CD4-positive, CD25-positive, alpha-beta regulatory T cell (primary cell): Measurements from ENCODE around the gene SCLY. TPM values are rescaled to one million over a fixed set of nuclear protein-coding genes. Genes with fewer than 3 reads are reported as not detected.

Experiments used
- ATAC-seq, 2 donors: fragments of 150-1000 bp; cut with Tn5 transposase; one replicate each; pipeline ENCODE4 v1.10.0; 2021; ENCODE audit warnings: low read depth in 2 of 2, moderate number of reproducible peaks in 2 of 2, moderate library complexity in 1 of 2
- DNase-seq, 3 donors: peaks; one replicate each; pipeline versions ENCODE4 v3.0.0 to v3.0.0-alpha.2; 2012 to 2022; ENCODE audit warnings: mixed read lengths in 1 of 3
- H3K27ac ChIP-seq: one replicate; pipeline ENCODE4 v1.7.0; 2013; ENCODE audit warnings: mild to moderate bottlenecking, low read length; ENCODE audit not compliant: insufficient read depth, poor library complexity, severe bottlenecking
- H3K27me3 ChIP-seq: one replicate; pipeline ENCODE4 v1.7.0; 2013; ENCODE audit warnings: low read length; ENCODE audit not compliant: control insufficient read depth, insufficient read depth
- H3K36me3 ChIP-seq: one replicate; pipeline ENCODE4 v1.7.0; 2013; ENCODE audit warnings: mild to moderate bottlenecking, low read length, moderate library complexity; ENCODE audit not compliant: control insufficient read depth, insufficient read depth
- H3K4me1 ChIP-seq: 2 replicates; pipeline ENCODE4 v1.7.0; 2013; ENCODE audit warnings: mild to moderate bottlenecking, low read length; ENCODE audit not compliant: insufficient read depth, control insufficient read depth, poor library complexity, severe bottlenecking
- H3K4me3 ChIP-seq: one replicate; pipeline ENCODE4 v1.7.0; 2013; ENCODE audit warnings: low read depth, mild to moderate bottlenecking, low read length, moderate library complexity
- H3K9me3 ChIP-seq, 2 experiments: 1 replicate in 1 of 2; 2 replicates in 1 of 2; pipeline ENCODE4 v1.7.0; 2013; ENCODE audit warnings: low read length in 2 of 2, mild to moderate bottlenecking in 1 of 2, moderate library complexity in 1 of 2; ENCODE audit not compliant: control insufficient read depth in 2 of 2
- H3K27ac Mint-ChIP-seq, 3 donors: one replicate each; pipeline ENCODE4 v1.8.0; 2020 to 2022; ENCODE audit warnings: mild to moderate bottlenecking in 3 of 3, mixed read lengths in 3 of 3, moderate library complexity in 2 of 3
- H3K27me3 Mint-ChIP-seq: one replicate; pipeline ENCODE4 v1.8.0; 2022; ENCODE audit warnings: mild to moderate bottlenecking, mixed read lengths
- H3K36me3 Mint-ChIP-seq: one replicate; pipeline ENCODE4 v1.8.0; 2020; ENCODE audit warnings: mixed read lengths
- H3K4me1 Mint-ChIP-seq, 4 donors: one replicate each; pipeline ENCODE4 v1.8.0; 2020 to 2022; ENCODE audit warnings: mixed read lengths in 4 of 4, mild to moderate bottlenecking in 1 of 4
- H3K4me3 Mint-ChIP-seq, 4 donors: one replicate each; pipeline ENCODE4 v1.8.0; 2020 to 2022; ENCODE audit warnings: mild to moderate bottlenecking in 4 of 4, mixed read lengths in 4 of 4, moderate library complexity in 3 of 4
- H3K9me3 Mint-ChIP-seq, 7 donors: one replicate each; pipeline ENCODE4 v1.8.0; 2020 to 2022; ENCODE audit warnings: mixed read lengths in 7 of 7, mild to moderate bottlenecking in 3 of 7, moderate library complexity in 2 of 7
- polyA plus RNA-seq, 4 donors: library from polyadenylated mRNA; unstranded; fragments of 300-500 nt; fragmentation: Illumina TruSeq; gene quantifications; one replicate each; pipeline ENCODE4 v1.2.3, GENCODE V29; 2021
- total RNA-seq: library from RNA; stranded (reverse); gene quantifications from one replicate; pipeline ENCODE4 v1.2.3, GENCODE V29; 2022

Gene SCLY
- total and polyA plus RNA-seq, 5 donors from 2014 or later, result 10.3 to 17.8 (median 15.6) TPM

- no peak overlapping the region for H3K27ac Mint-ChIP-seq
- no peaks in the 10 kb centered on the region for H3K4me1 ChIP-seq
- H3K9me3 ChIP-seq, result no peaks in the 10 kb centered on the region
- H3K4me3 Mint-ChIP-seq, result no peak overlapping the region
- ATAC-seq, result no peak
- H3K4me1 Mint-ChIP-seq, result no peaks in the 10 kb centered on the region
- H3K27ac ChIP-seq, result no peak overlapping the region
- H3K4me3 ChIP-seq, result no peak overlapping the region
- H3K9me3 Mint-ChIP-seq, result no peaks in the 10 kb centered on the region
- no peaks in the 10 kb centered on the region for H3K36me3 Mint-ChIP-seq
- DNase-seq, result no peak
- no peaks in the 10 kb centered on the region for H3K27me3 ChIP-seq
- no peaks in the 10 kb centered on the region for H3K27me3 Mint-ChIP-seq
- no peaks in the 10 kb centered on the region for H3K36me3 ChIP-seq
Measured at GRCh38 chr2:238129166-238130010, 68.6 kb downstream of the SCLY start.

GRCh38 chr2:238130111-238130695 lies 69.4 kb downstream of the SCLY start:
- no peaks in the 10 kb centered on the region for H3K4me1 ChIP-seq
- H3K4me3 Mint-ChIP-seq, result no peak overlapping the region
- no peak overlapping the region for H3K4me3 ChIP-seq
- no peak overlapping the region for H3K27ac Mint-ChIP-seq
- no peak for DNase-seq
- no peaks in the 10 kb centered on the region for H3K9me3 ChIP-seq
- H3K4me1 Mint-ChIP-seq, result no peaks in the 10 kb centered on the region
- H3K36me3 ChIP-seq, result no peaks in the 10 kb centered on the region
- no peaks in the 10 kb centered on the region for H3K9me3 Mint-ChIP-seq
- ATAC-seq, result no peak
- H3K36me3 Mint-ChIP-seq, result no peaks in the 10 kb centered on the region
- no peak overlapping the region for H3K27ac ChIP-seq
- no peaks in the 10 kb centered on the region for H3K27me3 ChIP-seq
- no peaks in the 10 kb centered on the region for H3K27me3 Mint-ChIP-seq

- H3K27ac Mint-ChIP-seq, result no peak overlapping the region
- H3K9me3 Mint-ChIP-seq, result no peaks in the 10 kb centered on the region
- H3K27me3 Mint-ChIP-seq, result no peaks in the 10 kb centered on the region
- no peak for DNase-seq
- no peak overlapping the region for H3K27ac ChIP-seq
- no peaks in the 10 kb centered on the region for H3K4me1 Mint-ChIP-seq
- no peaks in the 10 kb centered on the region for H3K36me3 Mint-ChIP-seq
- H3K9me3 ChIP-seq, result no peaks in the 10 kb centered on the region
- no peaks in the 10 kb centered on the region for H3K27me3 ChIP-seq
- no peak overlapping the region for H3K4me3 Mint-ChIP-seq
- no peaks in the 10 kb centered on the region for H3K36me3 ChIP-seq
- no peak overlapping the region for H3K4me3 ChIP-seq
- H3K4me1 ChIP-seq, result no peaks in the 10 kb centered on the region
- ATAC-seq, result no peak
Measured at GRCh38 chr2:238130696-238131628, 70.2 kb downstream of the SCLY start.

GRCh38 chr2:238131761-238132462 lies 71.1 kb downstream of the SCLY start:
- Histone ChIP-seq H3K4me3 (no peak overlapping the region), H3K4me1 (no peaks in the 10 kb centered on the region), H3K9me3 (no peaks in the 10 kb centered on the region), H3K36me3 (no peaks in the 10 kb centered on the region), H3K27me3 (no peaks in the 10 kb centered on the region), H3K27ac (no peak overlapping the region)
- DNase-seq (no peak), ATAC-seq (no peak)
- Mint-ChIP-seq H3K36me3 (no peaks in the 10 kb centered on the region), H3K4me3 (no peak overlapping the region), H3K27me3 (no peaks in the 10 kb centered on the region), H3K4me1 (no peaks in the 10 kb centered on the region), H3K27ac (no peak overlapping the region), H3K9me3 (no peaks in the 10 kb centered on the region)

GRCh38 chr2:238132463-238133450 lies 72.0 kb downstream of the SCLY start:
- no peaks in the 10 kb centered on the region for H3K4me1 Mint-ChIP-seq
- H3K36me3 Mint-ChIP-seq, result no peaks in the 10 kb centered on the region
- Histone ChIP-seq H3K27me3 (no peaks in the 10 kb centered on the region), H3K36me3 (no peaks in the 10 kb centered on the region), H3K27ac (no peak overlapping the region), H3K4me1 (no peaks in the 10 kb centered on the region), H3K9me3 (no peaks in the 10 kb centered on the region), H3K4me3 (no peak overlapping the region)
- no peaks in the 10 kb centered on the region for H3K27me3 Mint-ChIP-seq
- H3K27ac Mint-ChIP-seq, result peak overlapping the region in 1 of 3 donors; percentile 74
- H3K4me3 Mint-ChIP-seq, result no peak overlapping the region
- DNase-seq (no peak), ATAC-seq (no peak)
- no peaks in the 10 kb centered on the region for H3K9me3 Mint-ChIP-seq

GRCh38 chr2:238133499-238134392 lies 72.9 kb downstream of the SCLY start:
- no peaks in the 10 kb centered on the region for H3K4me1 Mint-ChIP-seq
- Histone ChIP-seq H3K9me3 (no peaks in the 10 kb centered on the region), H3K27ac (no peak overlapping the region), H3K4me1 (no peaks in the 10 kb centered on the region), H3K36me3 (no peaks in the 10 kb centered on the region), H3K4me3 (no peak overlapping the region), H3K27me3 (no peaks in the 10 kb centered on the region)
- DNase-seq (no peak), ATAC-seq (no peak)
- no peaks in the 10 kb centered on the region for H3K9me3 Mint-ChIP-seq
- peak overlapping the region in 1 of 3 donors; percentile 74 for H3K27ac Mint-ChIP-seq
- no peak overlapping the region for H3K4me3 Mint-ChIP-seq
- H3K36me3 Mint-ChIP-seq, result no peaks in the 10 kb centered on the region
- no peaks in the 10 kb centered on the region for H3K27me3 Mint-ChIP-seq
